Measurements from ENCODE around the gene RGS7.

DNA sequence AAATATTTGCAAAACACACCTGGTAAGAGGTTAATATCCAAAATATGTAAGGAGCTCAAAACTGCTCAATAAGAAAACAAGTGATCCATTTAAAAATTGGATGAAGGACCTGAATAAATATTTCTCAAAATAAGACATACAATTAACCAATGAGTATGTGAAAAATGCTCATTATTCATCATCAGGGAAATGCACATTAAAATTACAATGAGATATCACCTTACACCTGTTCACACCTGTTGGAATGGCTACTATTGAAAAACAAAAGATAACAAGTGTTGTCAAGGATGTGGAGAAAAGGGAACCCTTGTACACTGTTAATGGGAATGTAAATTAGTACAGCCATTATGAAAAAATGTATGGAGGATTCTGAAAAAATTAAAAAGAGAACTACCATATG is 609.1 kb downstream of the RGS7 start:
- TF ChIP-seq CTCF (conservative IDR thresholded peaks at IDR 0.05 in 1 of 2, IDR thresholded peaks at IDR 0.05 in 1 of 2; ENCODE audit: extremely low read depth in 1 of 2, insufficient read depth in 1 of 2, low read depth in 1 of 2, low read length in 2 of 2) (no peak), EZH2 (IDR thresholded peaks at IDR 0.05; ENCODE audit: borderline replicate concordance, low read length) (no peak)

Measured in mammary epithelial cell (primary cell).